M059J (cell line): Measurements from ENCODE around the gene GID8. TPM values are rescaled to one million over a fixed set of nuclear protein-coding genes. Genes with fewer than 3 reads are reported as not detected.

Source experiments
- DNase-seq: peaks from one replicate; pipeline ENCODE4 v3.0.0-alpha.2; 2012; ENCODE audit warnings: low read depth
- total RNA-seq: library from RNA; depleted of rRNA; stranded (reverse); fragments of >200 nt; shearing (Covaris generic); gene quantifications from 2 replicates; pipeline ENCODE4 v1.2.3, GENCODE V29; 2014

Gene GID8
- total RNA-seq, 1 experiment from 2014 or later, result 40.4 TPM

- no peak for DNase-seq
Measured at GRCh38 chr20:62922451-62922921, 15.5 kb upstream of the GID8 start.

GRCh38 chr20:62923059-62923668, 14.8 kb upstream of the GID8 start:
- peak; percentile 96 for DNase-seq

- no peak for DNase-seq
Measured at GRCh38 chr20:62923669-62924441, 14.1 kb upstream of the GID8 start.

GRCh38 chr20:62924442-62925075, 13.4 kb upstream of the GID8 start:
- DNase-seq, result peak; percentile 54

GRCh38 chr20:62925076-62925419, 12.9 kb upstream of the GID8 start:
- no peak for DNase-seq

- peak; percentile 65 for DNase-seq
Measured at GRCh38 chr20:62925420-62926228, 12.3 kb upstream of the GID8 start.

GRCh38 chr20:62926229-62927127, 11.5 kb upstream of the GID8 start, which contains the start of gene DIDO1:
Gene DIDO1 (minus strand): TSS chr20:62926505.
- peak; percentile 87 for DNase-seq

GRCh38 chr20:62927128-62927705, 10.7 kb upstream of the GID8 start:
- peak; percentile 14 for DNase-seq

- no peak for DNase-seq
Measured at GRCh38 chr20:62928246-62928939, 9.6 kb upstream of the GID8 start.

- DNase-seq, result no peak
Measured at GRCh38 chr20:62929051-62929538, 8.9 kb upstream of the GID8 start.

- DNase-seq, result no peak
Measured at GRCh38 chr20:62931464-62931863, 6.5 kb upstream of the GID8 start.

GRCh38 chr20:62933966-62934365, 4.0 kb upstream of the GID8 start:
- DNase-seq, result no peak

- no peak for DNase-seq
Measured at GRCh38 chr20:62935204-62935967, 2.6 kb upstream of the GID8 start.

- no peak for DNase-seq
Measured at GRCh38 chr20:62935968-62936585, 1.9 kb upstream of the GID8 start.

GRCh38 chr20:62937268-62938104, 461 bp upstream of the GID8 start:
- DNase-seq, result peak; percentile 96

GRCh38 chr20:62940875-62941274, 2.9 kb downstream of the GID8 start:
- DNase-seq, result no peak

- DNase-seq, result no peak
Measured at GRCh38 chr20:62941792-62942191, 3.8 kb downstream of the GID8 start.

GRCh38 chr20:62942456-62942855, 4.5 kb downstream of the GID8 start:
- no peak for DNase-seq
